Suprapubic skin (tissue), 4 donors: ENCODE data around the gene BCKDHA.

Experiments
- CTCF ChIP-seq, 2 donors: fragments of 200-600 bp in 1 of 2; fragments of 450-650 bp in 1 of 2; sonication (generic) in 1 of 2; IDR thresholded peaks; one replicate each; pipeline ENCODE4 v1.5.1; 2016 to 2019; ENCODE audit warnings: antibody characterized with exemption in 2 of 2, mild to moderate bottlenecking in 1 of 2, moderate library complexity in 1 of 2
- EP300 ChIP-seq: sonication (generic); formaldehyde crosslinking; IDR thresholded peaks from one replicate; pipeline ENCODE4 v1.6.1; 2017; ENCODE audit warnings: antibody characterized with exemption
- POLR2A ChIP-seq, 2 donors: fragments of 450-650 bp; IDR thresholded peaks; one replicate each; pipeline ENCODE4 v1.6.1; 2017; ENCODE audit warnings: antibody characterized with exemption in 2 of 2, mild to moderate bottlenecking in 2 of 2, moderate library complexity in 2 of 2
- POLR2AphosphoS5 ChIP-seq, 3 donors: sonication (generic); formaldehyde crosslinking; IDR thresholded peaks; one replicate each; pipeline ENCODE4 v1.6.1; 2017; ENCODE audit warnings: antibody characterized with exemption in 3 of 3

- TF ChIP-seq CTCF (IDR thresholded peaks at IDR 0.05) (no peak), POLR2A (IDR thresholded peaks at IDR 0.05) (no peak), POLR2AphosphoS5 (IDR thresholded peaks at IDR 0.05) (no peak), EP300 (no peak)
These were observed 22.7 kb downstream of the BCKDHA start for GRCh38 chr19:41420101-41420880.
